GM20431 (cell line): ENCODE measurements around the gene SH3RF2.

Experiments used
- in situ Hi-C: fragments of 300-500 bp; cut with MseI, MboI; formaldehyde crosslinking; loops from one replicate; pipeline ENCODE4 v1.15.0; 2020; ENCODE audit warnings: low sequenced_read_pairs; ENCODE audit not compliant: unreplicated experiment

SH3RF2 gene

DNA sequence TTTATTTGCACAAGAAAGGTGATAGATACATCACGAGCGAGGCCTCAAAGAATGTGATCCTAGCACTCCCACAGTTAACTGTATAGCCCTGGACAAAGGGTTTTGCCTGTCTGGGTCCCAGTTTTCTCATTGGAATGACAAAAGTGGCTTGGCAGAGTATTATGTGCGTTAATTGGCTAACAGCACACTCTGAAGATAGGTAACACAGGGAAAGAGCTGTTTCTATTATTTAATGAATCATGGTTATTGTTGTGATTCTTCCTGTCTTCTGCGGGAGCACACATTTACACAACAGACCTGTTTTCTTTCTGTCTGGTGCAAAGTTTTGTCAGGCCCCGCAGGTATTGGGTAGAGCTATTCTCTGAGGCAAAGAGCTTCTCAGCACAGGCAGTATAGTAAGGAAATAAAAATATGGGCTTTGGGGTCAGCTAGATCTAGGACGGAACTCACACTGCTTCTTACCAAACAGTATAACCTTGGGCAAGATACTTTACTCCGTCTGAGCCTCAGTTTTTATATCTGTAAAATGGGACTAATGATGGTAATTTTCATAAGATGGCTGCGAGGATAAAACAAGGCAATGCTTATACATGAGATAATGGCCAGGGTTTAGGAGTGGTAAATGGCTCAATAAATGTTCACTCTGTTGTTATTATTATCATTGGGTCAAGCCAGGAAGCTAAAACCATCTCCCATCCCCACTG is 90.1 kb downstream of the SH3RF2 start:
- in situ Hi-C loops, result no loop called here

GRCh38 chr5:146027751-146028150 is 91.4 kb downstream of the SH3RF2 start:
- in situ Hi-C loops, result no loop called here

DNA sequence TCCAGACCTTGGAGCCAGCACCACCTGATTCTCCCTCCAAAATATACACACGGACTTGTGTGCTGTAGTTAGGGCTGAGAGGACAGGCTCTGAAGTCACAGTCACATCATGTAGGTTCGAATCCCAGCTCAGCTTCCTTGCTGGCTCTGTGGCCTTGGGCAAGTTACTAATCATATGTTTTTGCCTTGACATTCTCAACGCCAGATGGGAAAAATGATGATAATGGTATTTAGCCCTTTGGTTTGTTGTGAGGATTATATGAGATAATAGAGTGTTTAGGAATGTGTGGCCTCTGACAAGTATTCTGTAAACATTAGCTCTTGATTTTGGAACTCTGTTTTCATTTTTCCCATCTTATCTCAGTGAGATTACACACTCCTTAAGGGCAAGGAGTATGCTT is 96.5 kb downstream of the SH3RF2 start:
- in situ Hi-C loops, result no loop called here

- in situ Hi-C loops, result no loop called here
These were observed 97.7 kb downstream of the SH3RF2 start for GRCh38 chr5:146034127-146034526.

DNA sequence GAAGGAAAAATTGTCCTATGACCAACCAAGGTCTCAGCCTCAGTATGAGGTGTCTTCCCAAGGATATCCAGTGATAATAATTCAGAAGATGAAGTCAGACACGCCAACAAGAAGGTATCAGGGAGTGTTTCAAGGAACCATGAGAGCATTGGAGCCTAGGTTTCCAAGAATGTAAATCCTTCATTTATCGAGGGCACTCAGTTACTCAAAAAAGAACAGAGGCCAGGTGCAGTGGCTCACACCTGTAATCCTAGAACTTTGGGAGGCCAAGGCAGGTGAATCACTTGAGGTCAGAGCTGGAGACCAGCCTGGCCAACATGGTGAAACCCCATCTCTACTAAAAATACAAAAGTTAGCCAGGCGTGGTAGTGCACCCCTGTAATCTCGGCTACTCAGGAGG is 98.2 kb downstream of the SH3RF2 start:
- in situ Hi-C loops, result no loop called here

GRCh38 chr5:146039420-146039819 is 103.0 kb downstream of the SH3RF2 start:
- in situ Hi-C loops, result no loop called here

GRCh38 chr5:146040527-146040926 is 104.1 kb downstream of the SH3RF2 start:
- in situ Hi-C loops, result no loop called here

DNA sequence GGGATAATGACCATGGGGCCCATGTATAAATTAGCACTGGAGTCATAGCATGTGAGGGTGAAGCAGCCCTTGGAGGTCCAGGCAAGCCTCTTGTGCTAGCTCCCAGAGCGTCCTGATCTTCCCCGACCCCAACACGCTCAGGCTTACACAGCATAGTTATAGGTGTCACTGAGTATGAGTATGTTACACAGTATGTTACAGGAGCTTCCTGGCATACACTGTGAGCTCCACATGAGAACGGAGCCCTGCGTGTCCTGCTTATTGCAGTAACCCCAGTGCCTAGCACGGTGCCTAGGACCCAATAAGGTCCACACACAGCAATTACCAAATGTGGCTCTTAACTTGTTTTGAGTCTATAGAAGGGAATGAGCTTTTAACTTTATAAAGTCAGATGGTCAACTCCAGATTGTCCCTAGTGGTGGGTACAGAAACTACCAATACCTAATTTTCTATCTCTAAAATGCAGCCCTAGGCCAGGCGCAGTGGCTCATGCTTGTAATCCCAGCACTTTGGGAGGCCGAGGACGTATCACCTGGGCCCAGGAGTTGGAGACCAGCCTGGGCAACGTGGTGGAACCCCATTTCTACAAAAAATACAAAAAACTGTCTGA is 104.9 kb downstream of the SH3RF2 start:
- in situ Hi-C loops, result no loop called here

DNA sequence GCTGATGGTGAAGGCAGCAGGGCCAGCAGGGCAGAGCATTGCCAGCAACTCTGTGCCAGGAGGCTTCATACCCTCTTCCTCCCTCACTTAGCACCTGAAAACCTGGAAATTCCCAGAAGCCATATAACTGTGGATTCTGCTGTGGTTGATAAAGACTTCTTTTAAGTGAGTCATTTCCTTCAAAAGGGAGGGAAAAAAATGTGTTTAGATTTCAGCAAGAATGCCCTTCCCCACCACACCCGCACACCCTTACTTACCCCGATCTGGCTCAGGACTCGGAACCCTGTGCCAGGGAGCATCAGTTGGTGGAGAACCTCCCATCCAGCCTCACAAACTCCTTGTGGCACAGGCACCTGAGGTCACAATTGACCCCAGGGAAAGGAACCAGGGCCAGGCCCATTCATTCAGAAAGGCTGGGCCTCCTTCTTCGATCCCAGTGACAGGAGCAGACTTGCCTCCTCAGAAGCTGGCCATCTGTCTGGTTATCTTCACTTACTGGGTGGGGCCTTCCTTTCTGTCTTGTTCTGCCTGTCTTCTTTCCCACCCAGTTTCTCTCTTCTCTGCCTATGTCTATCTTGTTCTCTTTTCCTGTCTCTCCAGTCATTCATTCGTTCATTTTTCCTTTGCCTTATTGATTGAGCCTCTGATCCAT is 106.4 kb downstream of the SH3RF2 start:
- in situ Hi-C loops, result no loop called here

- in situ Hi-C loops, result no loop called here
These were observed 107.3 kb downstream of the SH3RF2 start for GRCh38 chr5:146043722-146044121.

GRCh38 chr5:146047396-146047795 is 111.0 kb downstream of the SH3RF2 start:
- in situ Hi-C loops, result no loop called here

GRCh38 chr5:146048994-146049703 is 112.8 kb downstream of the SH3RF2 start:
- in situ Hi-C loops, result no loop called here

- in situ Hi-C loops, result loop anchor here (25.0 kb wide), 1 partner anchor 362 kb away; no protein-coding TSS in a partner anchor
These were observed 113.3 kb downstream of the SH3RF2 start for GRCh38 chr5:146049704-146050026.

DNA sequence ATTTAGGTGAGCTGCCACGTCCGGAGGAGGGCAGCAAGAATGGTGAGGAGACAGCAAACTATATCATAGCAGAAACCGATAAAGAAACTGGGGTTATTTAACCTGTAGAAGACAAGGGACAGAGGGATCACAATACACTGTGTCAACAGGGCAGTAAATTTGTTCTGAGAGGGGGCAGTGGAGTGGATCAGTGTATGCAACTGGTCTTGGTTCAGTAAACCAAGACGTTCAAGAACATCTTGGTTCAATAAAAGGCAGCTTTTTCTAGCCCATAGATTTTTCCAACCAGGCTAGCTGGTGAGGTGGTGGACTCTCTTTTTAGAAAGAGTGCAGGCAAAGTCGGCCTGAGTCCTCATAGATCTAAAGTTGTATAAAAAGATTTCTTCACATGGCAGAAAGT is 113.7 kb downstream of the SH3RF2 start:
- in situ Hi-C loops, result loop anchor here (25.0 kb wide), 1 partner anchor 363 kb away; no protein-coding TSS in a partner anchor

- in situ Hi-C loops, result loop anchor here (25.0 kb wide), 1 partner anchor 364 kb away; no protein-coding TSS in a partner anchor
These were observed 115.3 kb downstream of the SH3RF2 start for GRCh38 chr5:146051678-146052077.

GRCh38 chr5:146052780-146053179 is 116.4 kb downstream of the SH3RF2 start:
- in situ Hi-C loops, result loop anchor here (25.0 kb wide), 1 partner anchor 365 kb away; no protein-coding TSS in a partner anchor

DNA sequence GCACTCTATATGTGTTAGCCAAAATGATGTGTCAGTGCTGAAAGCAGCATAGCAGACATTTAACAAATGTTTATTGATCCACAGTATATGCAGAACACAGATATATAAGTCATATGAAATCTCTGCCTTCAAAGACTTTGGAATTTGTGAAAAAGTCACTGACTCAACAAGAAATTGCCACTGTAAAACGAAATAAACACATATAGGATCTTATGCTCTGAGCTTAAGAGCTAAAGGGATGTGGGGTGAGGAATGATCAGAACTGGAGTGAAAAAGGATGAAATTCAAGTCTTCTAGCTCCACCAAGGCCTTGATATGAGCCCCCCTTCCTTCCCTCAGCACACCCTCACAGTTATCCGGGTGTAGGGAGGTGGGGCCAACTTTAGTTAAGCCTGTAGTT is 119.1 kb downstream of the SH3RF2 start:
- in situ Hi-C loops, result loop anchor here (25.0 kb wide), 1 partner anchor 368 kb away; no protein-coding TSS in a partner anchor

GRCh38 chr5:146059460-146060220 is 123.3 kb downstream of the SH3RF2 start:
- in situ Hi-C loops, result loop anchor here (25.0 kb wide), 1 partner anchor 372 kb away; no protein-coding TSS in a partner anchor

GRCh38 chr5:146060221-146060585 is 123.8 kb downstream of the SH3RF2 start:
- in situ Hi-C loops, result loop anchor here (25.0 kb wide), 1 partner anchor 373 kb away; no protein-coding TSS in a partner anchor

GRCh38 chr5:146066968-146067367 is 130.6 kb downstream of the SH3RF2 start:
- in situ Hi-C loops, result loop anchor here (25.0 kb wide), 1 partner anchor 380 kb away; no protein-coding TSS in a partner anchor
